Stomach (tissue), 9 donors: Measurements from ENCODE around the gene PDXK. TPM values are rescaled to one million over a fixed set of nuclear protein-coding genes. Genes with fewer than 3 reads are reported as not detected.

Experiments used
- DNase-seq, 2 donors: peaks; one replicate each; pipeline versions ENCODE4 v3.0.0 to v3.0.0-alpha.2; 2013 to 2019
- H3K27ac ChIP-seq, 5 donors: fragments of 200-600 bp in 4 of 5; sonication (generic) in 4 of 5; one replicate each; pipeline ENCODE4 v1.5.1; 2013 to 2019; ENCODE audit warnings: mild to moderate bottlenecking in 1 of 5, moderate library complexity in 1 of 5
- H3K27me3 ChIP-seq, 3 donors: fragments of 200-600 bp; sonication (generic); one replicate each; pipeline ENCODE4 v1.5.1; 2017 to 2019; ENCODE audit warnings: mixed run types in 1 of 3
- H3K36me3 ChIP-seq, 4 donors: fragments of 200-600 bp; sonication (generic); 1 replicate in 3 of 4; 2 replicates in 1 of 4; pipeline ENCODE4 v1.5.1; 2016 to 2019
- H3K4me1 ChIP-seq, 4 donors: fragments of 200-600 bp; sonication (generic); one replicate each; pipeline ENCODE4 v1.5.1; 2016 to 2019
- H3K4me3 ChIP-seq, 4 donors: fragments of 200-600 bp; sonication (generic) in 3 of 4; one replicate each; pipeline ENCODE4 v1.5.1; 2016 to 2019; ENCODE audit warnings: mild to moderate bottlenecking in 1 of 4
- H3K9me3 ChIP-seq, 4 donors: fragments of 200-600 bp; sonication (generic); one replicate each; pipeline ENCODE4 v1.5.1; 2016 to 2019
- CTCF ChIP-seq, 7 experiments: fragments of 450-650 bp in 4 of 7; fragments of 200-600 bp in 3 of 7; sonication (generic) in 3 of 7; IDR thresholded peaks; one replicate each; pipeline ENCODE4 v1.5.1; 2016 to 2019; ENCODE audit warnings: antibody characterized with exemption in 7 of 7, control low read depth in 2 of 7, mild to moderate bottlenecking in 1 of 7
- EP300 ChIP-seq: sonication (generic); formaldehyde crosslinking; IDR thresholded peaks from one replicate; pipeline ENCODE4 v1.6.1; 2017; ENCODE audit warnings: antibody characterized with exemption
- POLR2A ChIP-seq, 4 donors: fragments of 450-650 bp; IDR thresholded peaks; one replicate each; pipeline ENCODE4 v1.6.1; 2016; ENCODE audit warnings: antibody characterized with exemption in 4 of 4, control low read depth in 2 of 4, mild to moderate bottlenecking in 1 of 4, moderate library complexity in 1 of 4
- POLR2AphosphoS5 ChIP-seq, 3 donors: sonication (generic); formaldehyde crosslinking; IDR thresholded peaks; one replicate each; pipeline ENCODE4 v1.6.1; 2016; ENCODE audit warnings: antibody characterized with exemption in 3 of 3
- whole genome bisulfite sequencing, 5 donors: extraction: QIAGEN DNeasy Blood & Tissue Kit in 3 of 5; methylation state at CpG; one replicate each; pipeline versions ENCODE4 v1.1.5 to v1.1.7; 2013 to 2018; 5-methylcytosine and 5-hydroxymethylcytosine counted together
- intact Hi-C: fragments of 100-400 bp; cut with DNase I; formaldehyde crosslinking; loops from one replicate; pipeline ENCODE4 v1.15.1; 2023; ENCODE audit warnings: low total_unique reads
- polyA plus RNA-seq, 3 donors: library from polyadenylated mRNA; stranded (reverse); fragments of 200-250 nt; gene quantifications; one replicate each; pipeline ENCODE4 v1.2.3, GENCODE V29; 2013
- total RNA-seq, 5 donors: library from RNA; depleted of rRNA; stranded (reverse); fragments of >200 nt; gene quantifications; one replicate each; pipeline versions ENCODE4 v1.1.0 to v1.2.3, GENCODE V29; 2014 to 2016
- donor health status: healthy with polysubstance abuse.
- donor health status: Bipolar disorder and iron deficiency.
- donor health status: healthy.

The PDXK gene
- total and polyA plus RNA-seq, 8 donors: 36.7 to 139 (median 52.3) TPM

GRCh38 chr21:43800124-43800523 lies 81.2 kb downstream of the PDXK start:
- TF ChIP-seq EP300 (no peak), CTCF (IDR thresholded peaks at IDR 0.05) (no peak), POLR2A (IDR thresholded peaks at IDR 0.05) (no peak), POLR2AphosphoS5 (IDR thresholded peaks at IDR 0.05) (no peak)
- Histone ChIP-seq H3K36me3 (peaks cover 76 to 100% (median 97%) of the 10 kb centered on the region in 4 donors), H3K4me1 (no peaks in the 10 kb centered on the region), H3K27me3 (no peaks in the 10 kb centered on the region), H3K9me3 (no peaks in the 10 kb centered on the region), H3K4me3 (no peak overlapping the region), H3K27ac (no peak overlapping the region)
- WGBS, 5 donors: 93 to 97% (median 95%) methylated on average over 11 to 17 of the region's 17 CpGs
- DNase-seq: no peak
- intact Hi-C loops: no loop called here

- WGBS, 5 donors: 85 to 94% (median 92%) methylated on average over 11 to 14 of the region's 14 CpGs
These were observed 81.6 kb downstream of the PDXK start for GRCh38 chr21:43800566-43800965.

GRCh38 chr21:43801006-43801783 lies 82.3 kb downstream of the PDXK start:
- TF ChIP-seq POLR2AphosphoS5 (IDR thresholded peaks at IDR 0.05): no peak
- 94 to 96% (median 95%) methylated on average over 42 of the region's 42 CpGs for WGBS, 5 donors
- H3K9me3 ChIP-seq: no peaks in the 10 kb centered on the region
- H3K4me1 ChIP-seq: no peaks in the 10 kb centered on the region
- H3K36me3 ChIP-seq: peaks cover 67 to 91% (median 89%) of the 10 kb centered on the region in 4 donors
- DNase-seq: no peak
- intact Hi-C loops: no loop called here
- no peak overlapping the region for H3K4me3 ChIP-seq
- H3K27me3 ChIP-seq: no peaks in the 10 kb centered on the region
- no peak overlapping the region for H3K27ac ChIP-seq

More at GRCh38 chr21:43800566-43800965, 81.6 kb downstream of the PDXK start:
- Histone ChIP-seq H3K9me3 (no peaks in the 10 kb centered on the region), H3K36me3 (peaks cover 72 to 96% (median 93%) of the 10 kb centered on the region in 4 donors), H3K27ac (no peak overlapping the region), H3K4me1 (no peaks in the 10 kb centered on the region), H3K4me3 (no peak overlapping the region), H3K27me3 (no peaks in the 10 kb centered on the region)
- DNase-seq: no peak
- intact Hi-C loops: no loop called here
- TF ChIP-seq POLR2A (IDR thresholded peaks at IDR 0.05) (no peak), CTCF (IDR thresholded peaks at IDR 0.05) (no peak), EP300 (no peak), POLR2AphosphoS5 (IDR thresholded peaks at IDR 0.05) (no peak)

- Histone ChIP-seq H3K4me1 (no peaks in the 10 kb centered on the region), H3K27me3 (no peaks in the 10 kb centered on the region), H3K36me3 (peaks cover 51 to 75% (median 73%) of the 10 kb centered on the region in 4 donors), H3K4me3 (no peak overlapping the region), H3K9me3 (no peaks in the 10 kb centered on the region), H3K27ac (no peak overlapping the region)
- no peak for DNase-seq
- intact Hi-C loops: no loop called here
- TF ChIP-seq CTCF (IDR thresholded peaks at IDR 0.05): no peak
- no peak for TF ChIP-seq POLR2AphosphoS5 (IDR thresholded peaks at IDR 0.05)
- TF ChIP-seq EP300: no peak
- TF ChIP-seq POLR2A (IDR thresholded peaks at IDR 0.05): no peak
- WGBS, 5 donors: 83 to 94% (median 85%) methylated on average over 13 to 14 of the region's 14 CpGs
These were observed 83.9 kb downstream of the PDXK start for GRCh38 chr21:43802713-43803313.
